SK-N-SH (cell line): Measurements from ENCODE around the gene MDK.

Source experiments
- EP300 ChIP-seq, 2 experiments: IDR thresholded peaks; 2 replicates each; pipeline versions ENCODE4 v1.4.0 to v1.6.1; 2012; ENCODE audit warnings: borderline replicate concordance in 1 of 2, low read depth in 1 of 2, low read length in 1 of 2
- NRF1 ChIP-seq: IDR thresholded peaks from 2 replicates; pipeline ENCODE4 v1.6.1; 2012; ENCODE audit warnings: low read depth, mild to moderate bottlenecking, low read length
- POLR2AphosphoS5 ChIP-seq: IDR thresholded peaks from 2 replicates; pipeline ENCODE4 v1.6.1; 2012; ENCODE audit warnings: low read depth, low read length
- RCOR1 ChIP-seq: fragments of 150-350 bp; IDR thresholded peaks from 2 replicates; pipeline ENCODE4 v1.6.1; 2017; ENCODE audit warnings: antibody characterized with exemption, low read length
- TF ChIP-seq, protein P1 (sequence below): fragments of 200-600 bp; sonication (generic); IDR thresholded peaks from 2 replicates; pipeline ENCODE4 v1.6.1; 2017; ENCODE audit warnings: antibody characterized with exemption, mild to moderate bottlenecking, moderate library complexity
- TF ChIP-seq, protein P2 (sequence below): IDR thresholded peaks from 2 replicates; pipeline ENCODE4 v1.4.0; 2012; ENCODE audit warnings: low read depth, borderline replicate concordance

DNA sequence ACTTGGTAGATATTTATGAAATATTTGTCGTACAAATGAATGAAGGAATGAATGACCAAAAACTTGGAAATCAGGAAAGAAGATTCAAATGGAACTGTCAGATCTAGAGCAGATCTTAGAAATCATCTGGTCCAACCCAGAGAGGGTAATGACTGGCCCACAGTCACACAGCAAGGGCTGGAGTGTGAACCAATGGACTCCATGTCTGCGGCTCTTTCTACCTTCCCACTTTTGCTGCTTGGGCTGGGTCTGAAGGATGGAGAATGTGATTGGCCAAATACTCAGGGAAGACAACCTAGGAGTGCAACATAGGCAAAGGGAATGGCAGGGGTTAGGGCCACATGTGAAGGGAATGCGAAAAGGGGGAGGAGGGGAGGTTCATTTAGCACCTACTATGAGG, 40.0 kb upstream of the MDK start:
- TF ChIP-seq RCOR1 (no peak), EP300 (IDR thresholded peaks at IDR 0.05; ENCODE audit: borderline replicate concordance in 1 of 2, low read depth in 1 of 2, low read length in 1 of 2) (no peak), POLR2AphosphoS5 (no peak), NRF1 (no peak)
- TF ChIP-seq, protein P1, sequence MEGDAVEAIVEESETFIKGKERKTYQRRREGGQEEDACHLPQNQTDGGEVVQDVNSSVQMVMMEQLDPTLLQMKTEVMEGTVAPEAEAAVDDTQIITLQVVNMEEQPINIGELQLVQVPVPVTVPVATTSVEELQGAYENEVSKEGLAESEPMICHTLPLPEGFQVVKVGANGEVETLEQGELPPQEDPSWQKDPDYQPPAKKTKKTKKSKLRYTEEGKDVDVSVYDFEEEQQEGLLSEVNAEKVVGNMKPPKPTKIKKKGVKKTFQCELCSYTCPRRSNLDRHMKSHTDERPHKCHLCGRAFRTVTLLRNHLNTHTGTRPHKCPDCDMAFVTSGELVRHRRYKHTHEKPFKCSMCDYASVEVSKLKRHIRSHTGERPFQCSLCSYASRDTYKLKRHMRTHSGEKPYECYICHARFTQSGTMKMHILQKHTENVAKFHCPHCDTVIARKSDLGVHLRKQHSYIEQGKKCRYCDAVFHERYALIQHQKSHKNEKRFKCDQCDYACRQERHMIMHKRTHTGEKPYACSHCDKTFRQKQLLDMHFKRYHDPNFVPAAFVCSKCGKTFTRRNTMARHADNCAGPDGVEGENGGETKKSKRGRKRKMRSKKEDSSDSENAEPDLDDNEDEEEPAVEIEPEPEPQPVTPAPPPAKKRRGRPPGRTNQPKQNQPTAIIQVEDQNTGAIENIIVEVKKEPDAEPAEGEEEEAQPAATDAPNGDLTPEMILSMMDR, result no peak
- TF ChIP-seq, protein P2, sequence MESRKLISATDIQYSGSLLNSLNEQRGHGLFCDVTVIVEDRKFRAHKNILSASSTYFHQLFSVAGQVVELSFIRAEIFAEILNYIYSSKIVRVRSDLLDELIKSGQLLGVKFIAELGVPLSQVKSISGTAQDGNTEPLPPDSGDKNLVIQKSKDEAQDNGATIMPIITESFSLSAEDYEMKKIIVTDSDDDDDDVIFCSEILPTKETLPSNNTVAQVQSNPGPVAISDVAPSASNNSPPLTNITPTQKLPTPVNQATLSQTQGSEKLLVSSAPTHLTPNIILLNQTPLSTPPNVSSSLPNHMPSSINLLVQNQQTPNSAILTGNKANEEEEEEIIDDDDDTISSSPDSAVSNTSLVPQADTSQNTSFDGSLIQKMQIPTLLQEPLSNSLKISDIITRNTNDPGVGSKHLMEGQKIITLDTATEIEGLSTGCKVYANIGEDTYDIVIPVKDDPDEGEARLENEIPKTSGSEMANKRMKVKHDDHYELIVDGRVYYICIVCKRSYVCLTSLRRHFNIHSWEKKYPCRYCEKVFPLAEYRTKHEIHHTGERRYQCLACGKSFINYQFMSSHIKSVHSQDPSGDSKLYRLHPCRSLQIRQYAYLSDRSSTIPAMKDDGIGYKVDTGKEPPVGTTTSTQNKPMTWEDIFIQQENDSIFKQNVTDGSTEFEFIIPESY, result no peak
